T-cell (primary cell): ENCODE data around the gene MAGEA12. TPM values are rescaled to one million over a fixed set of nuclear protein-coding genes. Genes with fewer than 3 reads are reported as not detected.
"Not testable (repeated sequence)": the region's sequence is repeated elsewhere in the genome, so short reads cannot be mapped to it uniquely, and the experiment has no call there.

ENCODE experiments used
- ATAC-seq, 4 experiments: fragments of 200-7000 bp in 3 of 4; fragments of 150-1000 bp in 1 of 4; cut with Tn5 transposase; replicated peaks in 1 of 4; 1 replicate in 3 of 4; 2 replicates in 1 of 4; pipeline ENCODE4 v1.10.0; 2021; ENCODE audit warnings: moderate library complexity in 3 of 4, mild to moderate bottlenecking in 2 of 4, moderate number of reproducible peaks in 1 of 4
- CTCF ChIA-PET, 2 donors: fragments of 300-600 bp; sonication (Branson Sonifier 250); formaldehyde crosslinking; loops; one replicate each; lab custom pipeline; 2022; ENCODE audit warnings: antibody characterized with exemption in 2 of 2; lab: Charles Lee
- POLR2A ChIA-PET, 2 donors: fragments of 300-600 bp; sonication (Branson Sonifier 250); formaldehyde crosslinking; loops; one replicate each; lab custom pipeline; 2022; ENCODE audit warnings: antibody characterized with exemption in 2 of 2; lab: Charles Lee
- DNase-seq, 35 experiments: peaks; one replicate each; pipeline versions ENCODE4 v3.0.0 to v3.0.0-alpha.2; 2013 to 2023
- H3K27ac ChIP-seq: one replicate; pipeline ENCODE4 v1.5.1; 2013; ENCODE audit warnings: low read length
- H3K27me3 ChIP-seq, 2 experiments: replicated peaks in 1 of 2; 1 replicate in 1 of 2; 2 replicates in 1 of 2; pipeline versions ENCODE4 v1.6.1 to v1.7.0; 2013; ENCODE audit warnings: low read length in 1 of 2, mixed read lengths in 1 of 2; ENCODE audit not compliant: control insufficient read depth in 2 of 2, insufficient read depth in 2 of 2; ENCODE audit errors: extremely low read depth in 1 of 2
- H3K36me3 ChIP-seq, 2 donors: 1 replicate in 1 of 2; 2 replicates in 1 of 2; pipeline versions ENCODE4 v1.6.1 to v1.7.0; 2013; ENCODE audit warnings: low read length in 1 of 2; ENCODE audit not compliant: control insufficient read depth in 2 of 2, insufficient read depth in 1 of 2; ENCODE audit errors: extremely low read depth in 1 of 2
- H3K4me1 ChIP-seq, 2 experiments: 1 replicate in 1 of 2; 2 replicates in 1 of 2; pipeline versions ENCODE4 v1.6.1 to v1.7.0; 2013; ENCODE audit warnings: low read length in 2 of 2, mixed read lengths in 1 of 2; ENCODE audit not compliant: insufficient read depth in 2 of 2, control insufficient read depth in 1 of 2; ENCODE audit errors: extremely low read depth in 1 of 2
- H3K4me3 ChIP-seq, 2 donors: 1 replicate in 1 of 2; 2 replicates in 1 of 2; pipeline versions ENCODE4 v1.5.1 to v1.7.0; 2013; ENCODE audit warnings: mild to moderate bottlenecking in 2 of 2, low read length in 1 of 2, moderate library complexity in 1 of 2; ENCODE audit not compliant: control insufficient read depth in 1 of 2; ENCODE audit errors: extremely low read depth in 1 of 2
- H3K9me3 ChIP-seq: 2 replicates; pipeline ENCODE4 v1.7.0; 2013
- H3K27ac Mint-ChIP-seq, 2 donors: one replicate each; pipeline ENCODE4 v1.8.0; 2020 to 2021; ENCODE audit warnings: mild to moderate bottlenecking in 2 of 2, mixed read lengths in 2 of 2
- H3K27me3 Mint-ChIP-seq, 2 donors: one replicate each; pipeline ENCODE4 v1.8.0; 2021 to 2022; ENCODE audit warnings: mixed read lengths in 2 of 2
- H3K36me3 Mint-ChIP-seq: one replicate; pipeline ENCODE4 v1.8.0; 2021; ENCODE audit warnings: mixed read lengths
- H3K4me1 Mint-ChIP-seq, 3 donors: one replicate each; pipeline ENCODE4 v1.8.0; 2020 to 2022; ENCODE audit warnings: mixed read lengths in 3 of 3, mild to moderate bottlenecking in 1 of 3
- H3K4me3 Mint-ChIP-seq, 3 donors: one replicate each; pipeline ENCODE4 v1.8.0; 2020 to 2022; ENCODE audit warnings: mild to moderate bottlenecking in 3 of 3, mixed read lengths in 3 of 3, moderate library complexity in 3 of 3
- H3K9me3 Mint-ChIP-seq, 3 donors: one replicate each; pipeline ENCODE4 v1.8.0; 2020 to 2022; ENCODE audit warnings: mixed read lengths in 3 of 3
- WGBS: methylation state at CpG from one replicate; pipeline ENCODE4 v1.1.5; 2013; ENCODE audit warnings: missing lambda C conversion rate; ENCODE audit not compliant: insufficient coverage; 5-methylcytosine and 5-hydroxymethylcytosine counted together
- total RNA-seq, 35 experiments: library from RNA in 6 of 35; stranded (reverse) in 6 of 35; fragments of 120-200 nt in 1 of 35; gene quantifications; one replicate each; pipeline versions ENCODE4 v1.2.1 to v1.2.4 and lab custom pipeline; 2013 to 2026

The MAGEA12 gene
- total RNA-seq, 5 donors from 2014 or later (not counting 1 experiment from before 2014, with no cell fraction given) = 0.13 TPM; not detected in 4

DNA sequence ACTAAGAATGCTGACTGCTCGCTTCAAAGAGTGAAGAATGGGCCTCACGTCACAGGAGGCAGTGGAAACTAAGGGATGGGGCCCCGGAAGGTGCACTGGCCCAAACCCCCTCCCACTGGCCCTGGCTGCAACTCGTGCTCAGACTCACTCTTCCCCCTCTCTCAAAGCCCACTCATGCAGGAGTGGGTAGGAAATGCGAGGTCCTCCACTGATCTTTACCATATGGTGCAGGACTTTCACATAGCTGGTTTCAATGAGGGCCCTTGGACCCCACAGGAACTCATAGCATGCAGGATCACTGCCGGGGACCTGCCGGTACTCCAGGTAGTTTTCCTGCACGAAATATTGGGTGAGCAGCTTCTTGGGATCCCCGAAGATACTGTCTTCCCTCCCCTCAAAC is 33.0 kb downstream of the MAGEA12 start:
- ATAC-seq, H3K9me3 Mint-ChIP-seq, H3K9me3 ChIP-seq, H3K4me1 Mint-ChIP-seq, CTCF ChIA-PET, POLR2A ChIA-PET, DNase-seq, H3K27ac ChIP-seq, H3K4me3 ChIP-seq, H3K4me3 Mint-ChIP-seq, H3K36me3 Mint-ChIP-seq, H3K36me3 ChIP-seq, H3K4me1 ChIP-seq, H3K27me3 ChIP-seq, H3K27me3 Mint-ChIP-seq, H3K27ac Mint-ChIP-seq: not testable (repeated sequence)
- 100% methylated on average over 1 of the region's 9 CpGs for WGBS

DNA sequence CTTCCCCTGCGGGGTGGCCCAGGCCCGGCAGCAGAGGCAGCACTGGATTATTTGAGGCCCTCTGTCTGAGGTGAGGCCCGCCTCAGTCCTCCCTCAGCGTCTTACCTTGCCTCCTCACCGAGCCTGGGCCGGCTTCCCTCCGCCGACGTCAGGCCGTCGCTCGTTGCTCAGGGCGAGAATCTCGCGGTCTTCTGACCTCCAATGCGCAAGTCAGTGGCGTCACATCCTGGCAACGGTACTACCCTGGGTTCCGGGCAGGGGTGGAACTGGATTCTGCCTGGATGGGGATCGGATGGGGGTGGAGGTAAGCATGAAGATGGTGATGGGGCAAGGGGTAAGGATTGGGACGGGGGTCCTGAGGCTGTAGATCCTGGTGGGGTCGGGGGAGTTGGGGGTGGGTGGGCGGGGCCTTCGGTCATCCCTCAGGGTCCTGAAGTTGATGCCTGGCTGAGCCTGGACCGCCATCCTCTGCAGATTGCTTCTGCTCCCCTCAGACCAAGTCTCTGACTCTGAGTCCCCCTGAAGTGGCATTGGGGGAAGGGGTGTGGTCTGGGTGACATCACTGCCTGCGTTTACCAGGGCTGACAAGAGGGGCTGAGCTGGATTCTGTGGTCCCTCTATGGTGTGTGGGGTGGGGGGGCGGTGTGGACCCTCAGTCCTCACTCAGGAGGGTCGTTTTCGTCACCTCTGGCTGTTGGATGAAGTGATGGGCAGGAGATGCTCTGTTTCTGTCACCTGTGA is 36.2 kb downstream of the MAGEA12 start, which contains the start of gene MAGEA6:
Gene MAGEA6 (minus strand): TSS at position 141 of the 741 bp plus-strand sequence. CDS start 2,039 bp downstream, outside the sequence.
- POLR2A ChIA-PET = not testable (repeated sequence)

DNA sequence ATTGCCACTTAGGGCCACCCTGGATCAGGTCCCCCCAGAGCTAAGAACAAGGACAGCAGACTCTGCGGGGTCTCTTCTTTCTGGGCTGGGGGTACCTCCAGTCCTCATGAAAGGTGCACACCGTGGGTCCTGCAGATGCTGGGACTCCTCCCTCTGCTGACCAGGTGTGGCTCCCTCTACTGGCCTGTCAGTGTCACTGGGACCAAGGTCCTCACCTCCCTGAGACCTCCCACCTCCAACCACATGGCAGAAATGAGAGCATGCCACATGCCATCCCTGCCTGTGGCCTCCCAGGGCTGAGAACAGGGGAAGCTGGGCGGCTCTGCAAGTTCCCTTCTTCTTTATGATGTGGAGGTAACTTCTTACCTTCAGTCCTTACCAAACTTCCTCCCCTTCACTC is 53.5 kb downstream of the MAGEA12 start:
- POLR2A ChIA-PET, H3K27me3 ChIP-seq, H3K4me1 Mint-ChIP-seq, H3K27ac Mint-ChIP-seq, H3K36me3 Mint-ChIP-seq, DNase-seq, H3K9me3 ChIP-seq, ATAC-seq, H3K36me3 ChIP-seq, H3K9me3 Mint-ChIP-seq, H3K4me1 ChIP-seq, H3K4me3 ChIP-seq, CTCF ChIA-PET, H3K27ac ChIP-seq, H3K4me3 Mint-ChIP-seq, H3K27me3 Mint-ChIP-seq: not testable (repeated sequence)
- WGBS = no CpG with 5 or more reads among the region's 3 CpGs

More for the DNA sequence above, 36.2 kb downstream of the MAGEA12 start, which contains the start of gene MAGEA6:
- H3K4me1 ChIP-seq, ATAC-seq, H3K27me3 ChIP-seq, H3K4me3 Mint-ChIP-seq, H3K27me3 Mint-ChIP-seq, DNase-seq, H3K36me3 Mint-ChIP-seq, H3K9me3 Mint-ChIP-seq, H3K27ac Mint-ChIP-seq, H3K9me3 ChIP-seq, CTCF ChIA-PET, H3K4me1 Mint-ChIP-seq, H3K36me3 ChIP-seq, H3K4me3 ChIP-seq, H3K27ac ChIP-seq: not testable (repeated sequence)
- no CpG with 5 or more reads among the region's 29 CpGs for WGBS

Other genes with a start within 250 kb of the MAGEA12 start
- gene GABRQ, start 95.9 kb upstream of the MAGEA12 start, total RNA-seq = not detected
- under 1 TPM in 2 of 5 donors, not detected in 3; 0.28 to 0.33 TPM for gene MAGEA3, start 35.0 kb upstream of the MAGEA12 start, total RNA-seq
- gene CSAG2, start 24.5 kb upstream of the MAGEA12 start, total RNA-seq = not detected
- gene MAGEA2B, start 19.1 kb upstream of the MAGEA12 start, total RNA-seq = not detected
- not detected for gene CSAG1, start within 50 bp of the MAGEA12 start, total RNA-seq
- under 1 TPM in 1 of 5 donors, not detected in 4; 0.19 TPM for gene MAGEA2, start 20.1 kb downstream of the MAGEA12 start, total RNA-seq
- gene CSAG3, start 25.5 kb downstream of the MAGEA12 start, total RNA-seq = not detected
- gene MAGEA6, start 35.9 kb downstream of the MAGEA12 start, total RNA-seq = under 1 TPM in 1 of 5 donors, not detected in 4; 0.15 TPM
- 1 to 10 TPM; 6.5 to 7.6 (median 6.9) TPM for gene CETN2, start 97.0 kb downstream of the MAGEA12 start, total RNA-seq
- gene NSDHL, start 97.3 kb downstream of the MAGEA12 start, total RNA-seq = 1 to 10 TPM; 3.1 to 8.1 (median 7.1) TPM
- gene ZNF185, start 164.3 kb downstream of the MAGEA12 start, total RNA-seq = 1 to 10 TPM; 1.9 to 3.3 (median 2.2) TPM